ENCODE measurements around the gene LTO1. TPM values are rescaled to one million over a fixed set of nuclear protein-coding genes. Genes with fewer than 3 reads are reported as not detected.

Gene LTO1
- total RNA-seq, 2 experiments from 2014 or later: 18.7 to 21.8 TPM

DNA sequence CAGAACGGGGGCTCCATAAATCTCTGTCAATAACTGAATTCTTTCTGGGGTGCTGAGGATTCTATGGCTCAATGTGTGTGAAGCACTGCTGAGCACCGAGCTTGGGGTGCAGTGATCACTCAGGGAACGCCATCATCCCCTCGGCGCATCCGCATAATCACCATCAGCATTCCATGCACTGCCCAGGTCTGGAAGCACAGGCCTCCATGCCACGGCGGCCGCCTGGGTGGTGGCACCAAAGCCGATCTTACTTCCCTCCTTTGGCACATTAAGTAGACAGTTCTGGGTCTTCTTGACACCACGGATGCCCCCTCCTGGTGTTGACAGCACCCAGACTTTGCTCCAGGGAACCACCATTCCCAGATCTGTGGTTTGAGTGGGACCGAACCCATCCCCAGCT, 15.6 kb downstream of the LTO1 start:
- no peaks in the 10 kb centered on the region for H3K27me3 Mint-ChIP-seq
- DNase-seq: no peak
- H3K4me1 Mint-ChIP-seq: no peaks in the 10 kb centered on the region
- no peaks in the 10 kb centered on the region for H3K9me3 Mint-ChIP-seq
- no peak overlapping the region for H3K27ac Mint-ChIP-seq
- no peak overlapping the region for H3K4me3 Mint-ChIP-seq
- no peaks in the 10 kb centered on the region for H3K36me3 Mint-ChIP-seq

DNA sequence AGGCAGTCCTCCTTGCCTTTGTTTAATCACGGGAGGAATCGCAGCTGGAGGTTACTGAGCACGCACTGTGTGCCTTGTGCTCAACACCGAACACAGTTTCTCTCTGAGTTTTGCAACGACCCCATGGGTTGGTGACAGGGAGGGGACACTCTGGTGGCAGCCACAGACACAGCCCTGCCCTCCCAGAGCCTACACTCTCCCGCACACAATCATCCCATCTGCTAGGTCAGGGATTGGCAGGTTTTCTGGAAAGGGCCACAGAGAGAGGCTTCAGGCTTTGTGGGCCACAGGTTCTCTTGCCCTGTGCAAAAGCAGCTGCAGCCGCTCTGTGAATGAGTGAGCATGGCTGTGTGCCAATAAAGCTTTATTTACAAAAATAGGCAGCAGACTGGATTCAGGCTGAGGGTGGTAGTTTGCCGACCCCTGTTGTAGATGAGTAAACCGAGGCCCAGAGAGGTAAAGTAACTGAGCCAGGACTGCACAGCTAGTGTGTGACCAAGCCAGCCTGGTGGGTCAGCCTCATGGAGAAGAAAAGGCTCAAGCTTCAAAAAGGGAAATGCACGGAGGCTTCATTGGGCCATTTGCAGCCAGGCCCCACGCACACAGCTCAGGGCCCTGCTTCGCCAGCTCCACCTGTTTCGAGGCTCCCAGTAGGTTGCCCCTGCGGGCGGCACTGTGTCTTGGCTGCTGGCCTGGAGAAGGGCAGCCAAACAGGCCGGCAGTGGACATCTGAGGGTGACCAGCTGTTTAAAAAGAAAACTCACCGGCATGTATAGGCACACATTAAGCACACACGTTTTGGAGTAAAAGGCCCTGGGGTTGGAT, 16.3 kb downstream of the LTO1 start:
- H3K36me3 Mint-ChIP-seq: no peaks in the 10 kb centered on the region
- no peaks in the 10 kb centered on the region for H3K9me3 Mint-ChIP-seq
- DNase-seq: no peak
- H3K4me3 Mint-ChIP-seq: no peak overlapping the region
- H3K27ac Mint-ChIP-seq: no peak overlapping the region
- H3K27me3 Mint-ChIP-seq: no peaks in the 10 kb centered on the region
- no peaks in the 10 kb centered on the region for H3K4me1 Mint-ChIP-seq

DNA sequence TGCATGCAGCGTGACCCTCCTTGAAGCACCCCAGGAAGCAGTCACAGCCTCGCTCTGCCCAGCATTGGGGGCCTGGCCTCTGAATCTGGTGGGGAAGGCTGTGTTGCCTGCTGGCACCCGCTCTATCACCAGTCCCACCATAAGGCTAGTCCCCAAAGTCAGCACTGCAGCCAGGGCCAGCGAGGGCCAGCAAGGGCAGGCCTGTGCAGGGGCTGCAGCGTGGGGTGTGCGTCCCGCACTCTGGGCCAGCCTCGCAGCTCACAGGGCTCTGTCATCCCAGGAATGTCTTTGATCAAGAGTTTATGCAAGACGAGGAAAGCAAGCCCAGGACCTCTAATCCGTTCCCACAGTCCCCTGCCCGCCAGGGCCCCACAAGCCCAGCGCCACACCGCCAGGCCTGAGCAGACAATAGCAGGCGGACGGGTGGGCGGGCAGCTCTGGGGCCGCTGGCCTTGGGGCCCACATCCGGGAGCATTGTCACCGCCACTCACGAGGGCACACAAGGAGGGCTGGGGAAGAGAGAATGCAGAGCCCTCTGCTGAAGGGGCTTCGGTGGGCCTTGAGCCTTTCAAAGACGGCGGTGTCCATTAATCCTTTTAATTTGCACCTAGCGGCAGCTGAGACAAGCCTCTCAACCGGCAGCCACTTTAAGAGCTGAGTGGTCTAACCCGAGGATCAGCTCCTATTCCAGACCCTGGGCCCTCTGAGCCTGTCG, 17.1 kb downstream of the LTO1 start:
- H3K9me3 Mint-ChIP-seq: no peaks in the 10 kb centered on the region
- H3K4me1 Mint-ChIP-seq: no peaks in the 10 kb centered on the region
- no peak overlapping the region for H3K27ac Mint-ChIP-seq
- H3K4me3 Mint-ChIP-seq: no peak overlapping the region
- H3K36me3 Mint-ChIP-seq: no peaks in the 10 kb centered on the region
- no peaks in the 10 kb centered on the region for H3K27me3 Mint-ChIP-seq
- DNase-seq: no peak

DNA sequence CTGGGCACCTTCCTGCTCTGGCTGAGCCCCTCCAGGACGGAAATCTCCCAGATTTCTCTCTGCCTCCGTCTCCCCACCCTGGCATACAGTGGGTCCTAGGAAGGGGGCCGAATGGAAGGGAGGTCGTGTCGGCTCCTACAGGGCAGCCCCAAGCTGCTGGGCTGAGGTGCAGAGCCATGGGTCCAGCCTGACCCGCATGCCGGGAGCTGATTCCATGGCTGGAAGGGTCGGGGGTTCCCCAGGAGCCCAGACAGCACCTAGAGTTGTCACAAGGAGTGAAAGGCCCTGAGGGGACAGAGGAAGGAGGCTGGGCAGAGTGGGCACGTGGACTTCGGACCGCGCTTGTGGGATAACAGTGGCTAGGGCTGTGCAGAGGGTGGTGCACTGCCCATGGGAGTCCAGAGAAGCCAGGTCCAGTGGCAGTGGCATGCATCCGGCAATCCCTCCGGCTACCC, 17.7 kb downstream of the LTO1 start:
- no peak for DNase-seq
- Mint-ChIP-seq H3K27ac (no peak overlapping the region), H3K4me3 (no peak overlapping the region), H3K9me3 (no peaks in the 10 kb centered on the region), H3K27me3 (no peaks in the 10 kb centered on the region), H3K36me3 (no peaks in the 10 kb centered on the region), H3K4me1 (no peaks in the 10 kb centered on the region)

DNA sequence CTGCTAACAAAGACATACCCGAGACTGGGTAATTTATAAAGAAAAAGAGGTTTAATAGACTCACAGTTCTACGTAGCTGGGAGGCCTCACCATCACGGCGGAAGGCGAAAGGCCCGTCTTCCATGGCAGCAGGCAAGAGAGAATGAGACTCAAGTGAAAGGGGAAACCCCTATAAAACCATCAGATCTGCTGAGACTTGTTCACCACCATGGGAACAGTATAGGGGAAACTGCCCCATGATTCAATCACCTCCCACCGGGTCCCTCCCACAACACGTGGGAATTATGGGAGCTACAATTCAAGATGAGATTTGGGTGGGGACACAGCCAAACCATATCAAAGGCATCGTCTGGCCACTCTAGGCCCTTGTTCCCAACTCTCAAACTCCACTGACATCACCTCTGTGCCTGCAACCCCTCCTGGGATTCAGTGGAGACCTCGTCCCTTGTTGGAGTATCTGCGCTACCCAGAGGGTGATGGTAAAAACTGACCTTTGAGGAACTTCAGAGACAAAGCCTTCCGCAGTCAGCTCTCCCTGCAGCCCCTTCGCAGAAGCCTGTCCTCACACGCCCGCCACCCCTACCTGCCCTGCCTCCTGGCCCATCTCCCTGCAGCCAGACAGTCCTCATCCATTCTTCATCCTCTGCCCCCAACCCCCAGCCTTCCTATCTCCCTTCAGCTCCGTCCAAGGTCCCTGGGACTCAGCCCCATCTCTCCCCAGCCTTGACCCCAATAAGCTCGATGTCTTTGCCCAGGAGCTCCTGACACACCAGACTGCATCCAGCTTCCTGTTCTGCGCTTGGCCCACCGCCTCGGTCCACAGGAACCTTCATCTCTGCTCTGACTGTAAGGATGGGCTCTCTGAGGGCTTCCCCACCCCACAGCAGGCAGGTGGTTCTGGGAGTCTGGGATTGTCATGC, 18.4 kb downstream of the LTO1 start:
- Mint-ChIP-seq H3K36me3 (no peaks in the 10 kb centered on the region), H3K9me3 (no peaks in the 10 kb centered on the region), H3K4me3 (no peak overlapping the region), H3K4me1 (no peaks in the 10 kb centered on the region), H3K27me3 (no peaks in the 10 kb centered on the region), H3K27ac (no peak overlapping the region)
- DNase-seq: no peak

DNA sequence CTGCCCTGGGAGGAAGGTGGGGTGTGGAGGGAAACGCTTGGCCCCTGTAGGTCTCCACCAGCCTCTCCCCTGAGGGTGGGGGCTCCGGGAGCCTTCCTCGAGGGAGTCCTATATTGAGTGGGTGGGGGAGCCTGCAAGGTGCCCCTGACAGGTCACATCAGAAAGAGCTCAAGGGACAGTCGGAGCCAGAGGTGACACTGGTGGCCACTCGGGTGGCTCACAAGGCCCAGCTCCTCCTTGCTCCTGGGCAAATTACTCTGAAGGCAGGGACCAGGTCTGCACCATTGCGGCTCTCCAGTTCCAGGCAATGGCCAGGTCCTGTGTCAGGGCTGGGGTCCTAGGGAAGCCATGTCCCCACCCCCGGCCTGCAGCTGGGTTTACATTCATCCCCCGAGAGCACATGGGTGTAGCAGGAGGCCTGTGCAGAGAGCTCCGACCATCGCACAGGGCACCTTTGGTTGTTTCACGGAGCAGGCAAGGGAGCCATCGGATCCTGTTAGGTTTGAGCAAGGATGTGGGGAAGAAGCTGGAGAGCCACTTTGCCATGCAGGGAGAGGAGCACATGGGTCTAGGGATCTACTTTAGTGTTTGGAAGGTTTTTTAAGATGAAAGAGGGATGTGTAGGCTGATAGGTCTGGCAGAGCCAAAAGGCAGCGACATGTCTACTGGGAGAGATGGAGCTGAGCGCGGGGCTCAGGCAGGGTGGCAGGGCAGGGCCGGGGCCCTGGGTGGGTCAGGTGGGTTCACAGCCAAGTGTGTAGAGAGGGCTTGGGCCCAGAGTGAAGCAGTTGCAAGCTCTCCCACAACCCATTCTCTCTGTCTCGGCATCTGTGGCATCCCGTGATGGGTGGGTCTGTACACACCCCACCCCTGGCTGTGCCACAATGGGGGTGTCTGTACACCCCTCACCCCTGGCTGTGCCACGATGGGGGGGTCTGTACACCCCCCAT, 19.4 kb downstream of the LTO1 start:
- no peak overlapping the region for H3K27ac Mint-ChIP-seq
- DNase-seq: no peak
- no peaks in the 10 kb centered on the region for H3K36me3 Mint-ChIP-seq
- no peaks in the 10 kb centered on the region for H3K27me3 Mint-ChIP-seq
- no peaks in the 10 kb centered on the region for H3K4me1 Mint-ChIP-seq
- H3K9me3 Mint-ChIP-seq: no peaks in the 10 kb centered on the region
- no peak overlapping the region for H3K4me3 Mint-ChIP-seq

DNA sequence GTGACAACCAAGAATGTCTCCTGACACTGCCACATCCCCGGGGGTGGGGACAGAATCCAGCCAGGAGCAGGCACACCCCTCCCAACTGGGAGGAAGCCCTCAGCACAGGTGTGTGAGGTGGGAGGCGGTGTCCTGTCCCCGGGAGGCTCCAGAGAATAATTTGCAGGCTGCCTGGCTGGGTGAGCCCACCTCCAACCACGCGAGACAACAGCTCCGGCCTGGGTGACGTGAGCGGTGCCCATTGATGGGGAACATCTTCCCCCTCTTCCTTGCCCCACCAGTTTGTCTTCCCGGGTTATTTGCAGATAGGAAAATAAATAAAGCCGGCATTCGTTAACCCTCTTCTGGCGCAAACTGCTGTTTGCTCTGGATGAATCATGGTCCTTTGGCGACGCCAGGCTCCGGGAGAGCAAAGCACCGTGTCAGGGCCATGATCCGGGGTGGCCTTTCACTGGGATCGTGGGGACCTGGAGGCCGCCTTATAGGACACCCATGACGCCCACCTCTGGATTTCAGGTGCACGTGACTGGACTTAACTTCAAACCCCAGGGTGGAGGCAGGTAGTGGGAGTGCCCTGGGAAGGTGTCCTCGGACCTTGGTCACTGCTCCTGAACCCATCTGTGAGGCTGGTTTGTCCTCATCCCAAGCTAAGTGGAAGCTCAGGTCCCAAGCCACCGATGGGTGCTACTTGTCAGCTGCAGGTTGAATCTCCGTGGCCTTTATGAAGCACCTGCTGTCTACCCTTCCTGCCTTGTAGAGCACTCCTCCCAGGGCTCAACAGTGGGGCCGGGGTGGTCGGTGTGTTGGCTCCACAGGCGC, 20.3 kb downstream of the LTO1 start:
- Mint-ChIP-seq H3K4me1 (no peaks in the 10 kb centered on the region), H3K27ac (no peak overlapping the region), H3K9me3 (no peaks in the 10 kb centered on the region), H3K4me3 (no peak overlapping the region), H3K36me3 (no peaks in the 10 kb centered on the region), H3K27me3 (no peaks in the 10 kb centered on the region)
- DNase-seq: no peak

DNA sequence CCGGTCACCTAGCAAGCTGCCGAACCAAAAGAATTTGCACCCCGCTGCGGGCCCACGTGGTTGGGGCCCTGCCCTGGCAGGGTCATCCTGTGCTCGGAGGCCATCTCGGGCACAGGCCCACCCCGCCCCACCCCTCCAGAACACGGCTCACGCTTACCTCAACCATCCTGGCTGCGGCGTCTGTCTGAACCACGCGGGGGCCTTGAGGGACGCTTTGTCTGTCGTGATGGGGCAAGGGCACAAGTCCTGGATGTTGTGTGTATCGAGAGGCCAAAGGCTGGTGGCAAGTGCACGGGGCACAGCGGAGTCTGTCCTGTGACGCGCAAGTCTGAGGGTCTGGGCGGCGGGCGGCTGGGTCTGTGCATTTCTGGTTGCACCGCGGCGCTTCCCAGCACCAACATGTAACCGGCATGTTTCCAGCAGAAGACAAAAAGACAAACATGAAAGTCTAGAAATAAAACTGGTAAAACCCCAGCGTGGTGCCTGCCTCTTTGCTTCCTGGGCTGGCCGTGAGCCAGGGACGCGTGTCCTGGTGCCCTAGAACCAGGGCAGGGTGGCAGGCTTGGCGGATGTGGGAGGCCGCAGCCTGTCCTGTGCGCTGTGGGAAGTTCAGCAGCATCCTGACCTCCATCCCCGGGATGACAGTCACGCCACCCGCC, 21.0 kb downstream of the LTO1 start:
- Mint-ChIP-seq H3K36me3 (no peaks in the 10 kb centered on the region), H3K4me1 (no peaks in the 10 kb centered on the region), H3K27me3 (no peaks in the 10 kb centered on the region), H3K9me3 (no peaks in the 10 kb centered on the region), H3K4me3 (no peak overlapping the region), H3K27ac (no peak overlapping the region)
- no peak for DNase-seq

DNA sequence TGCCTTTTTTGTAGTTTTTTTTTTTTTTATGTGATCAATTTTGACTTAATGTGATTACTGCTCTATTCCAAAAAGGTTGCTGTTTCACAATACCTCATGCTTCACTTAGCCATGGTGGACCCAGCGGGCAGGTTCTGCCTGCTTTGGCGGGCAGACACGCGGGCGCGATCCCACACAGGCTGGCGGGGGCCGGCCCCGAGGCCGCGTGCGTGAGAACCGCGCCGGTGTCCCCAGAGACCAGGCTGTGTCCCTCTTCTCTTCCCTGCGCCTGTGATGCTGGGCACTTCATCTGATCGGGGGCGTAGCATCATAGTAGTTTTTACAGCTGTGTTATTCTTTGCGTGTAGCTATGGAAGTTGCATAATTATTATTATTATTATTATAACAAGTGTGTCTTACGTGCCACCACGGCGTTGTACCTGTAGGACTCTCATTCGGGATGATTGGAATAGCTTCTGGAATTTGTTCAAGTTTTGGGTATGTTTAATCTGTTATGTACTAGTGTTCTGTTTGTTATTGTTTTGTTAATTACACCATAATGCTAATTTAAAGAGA, 21.7 kb downstream of the LTO1 start:
- no peaks in the 10 kb centered on the region for H3K36me3 Mint-ChIP-seq
- no peaks in the 10 kb centered on the region for H3K4me1 Mint-ChIP-seq
- H3K9me3 Mint-ChIP-seq: no peaks in the 10 kb centered on the region
- no peak for DNase-seq
- H3K27me3 Mint-ChIP-seq: no peaks in the 10 kb centered on the region
- H3K27ac Mint-ChIP-seq: no peak overlapping the region
- H3K4me3 Mint-ChIP-seq: no peak overlapping the region

DNA sequence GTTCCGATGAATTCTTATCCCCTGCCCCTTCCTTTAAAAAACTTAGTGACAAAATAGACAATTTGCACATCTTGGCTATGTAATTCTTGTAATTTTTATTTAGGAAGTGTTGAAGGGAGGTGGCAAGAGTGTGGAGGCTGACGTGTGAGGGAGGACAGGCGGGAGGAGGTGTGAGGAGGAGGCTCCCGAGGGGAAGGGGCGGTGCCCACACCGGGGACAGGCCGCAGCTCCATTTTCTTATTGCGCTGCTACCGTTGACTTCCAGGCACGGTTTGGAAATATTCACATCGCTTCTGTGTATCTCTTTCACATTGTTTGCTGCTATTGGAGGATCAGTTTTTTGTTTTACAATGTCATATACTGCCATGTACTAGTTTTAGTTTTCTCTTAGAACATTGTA, 22.2 kb downstream of the LTO1 start:
- Mint-ChIP-seq H3K27me3 (no peaks in the 10 kb centered on the region), H3K36me3 (no peaks in the 10 kb centered on the region), H3K9me3 (no peaks in the 10 kb centered on the region), H3K27ac (no peak overlapping the region), H3K4me3 (no peak overlapping the region), H3K4me1 (no peaks in the 10 kb centered on the region)
- DNase-seq: no peak

DNA sequence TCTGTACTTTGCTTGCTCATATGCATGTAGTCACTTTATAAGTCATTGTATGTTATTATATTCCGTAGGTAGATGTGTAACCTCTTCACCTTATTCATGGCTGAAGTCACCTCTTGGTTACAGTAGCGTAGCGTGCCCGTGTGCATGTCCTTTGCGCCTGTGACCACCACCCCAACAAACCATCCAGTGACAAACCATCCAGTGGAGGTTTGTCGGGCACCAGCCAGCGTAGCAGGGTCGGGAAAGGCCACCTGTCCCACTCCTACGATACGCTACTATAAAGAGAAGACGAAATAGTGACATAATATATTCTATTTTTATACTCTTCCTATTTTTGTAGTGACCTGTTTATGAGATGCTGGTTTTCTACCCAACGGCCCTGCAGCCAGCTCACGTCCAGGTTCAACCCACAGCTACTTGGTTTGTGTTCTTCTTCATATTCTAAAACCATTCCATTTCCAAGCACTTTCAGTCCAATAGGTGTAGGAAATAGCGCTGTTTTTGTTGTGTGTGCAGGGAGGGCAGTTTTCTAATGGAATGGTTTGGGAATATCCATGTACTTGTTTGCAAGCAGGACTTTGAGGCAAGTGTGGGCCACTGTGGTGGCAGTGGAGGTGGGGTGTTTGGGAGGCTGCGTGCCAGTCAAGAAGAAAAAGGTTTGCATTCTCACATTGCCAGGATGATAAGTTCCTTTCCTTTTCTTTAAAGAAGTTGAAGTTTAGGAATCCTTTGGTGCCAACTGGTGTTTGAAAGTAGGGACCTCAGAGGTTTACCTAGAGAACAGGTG, 23.1 kb downstream of the LTO1 start:
- Mint-ChIP-seq H3K4me1 (no peaks in the 10 kb centered on the region), H3K4me3 (no peak overlapping the region), H3K27me3 (no peaks in the 10 kb centered on the region), H3K27ac (no peak overlapping the region), H3K9me3 (no peaks in the 10 kb centered on the region), H3K36me3 (no peaks in the 10 kb centered on the region)
- DNase-seq: no peak

DNA sequence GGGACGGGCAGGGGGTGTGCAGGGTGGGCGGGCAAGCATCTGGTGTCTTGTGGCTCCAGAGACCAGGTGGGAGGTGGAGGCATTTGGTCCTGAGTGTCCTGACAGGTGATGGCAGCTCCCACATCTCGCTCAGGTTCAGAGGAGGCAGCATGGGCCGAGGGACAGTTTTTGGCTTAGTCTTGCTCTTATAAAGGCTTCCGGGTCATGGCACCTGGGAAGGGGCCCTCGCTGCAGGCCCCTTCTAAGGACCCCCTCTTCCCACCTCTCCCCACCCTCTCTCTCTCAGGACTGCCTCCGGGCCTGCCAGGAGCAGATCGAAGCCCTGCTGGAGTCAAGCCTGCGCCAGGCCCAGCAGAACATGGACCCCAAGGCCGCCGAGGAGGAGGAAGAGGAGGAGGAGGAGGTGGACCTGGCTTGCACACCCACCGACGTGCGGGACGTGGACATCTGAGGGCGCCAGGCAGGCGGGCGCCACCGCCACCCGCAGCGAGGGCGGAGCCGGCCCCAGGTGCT, 24.3 kb downstream of the LTO1 start:
- Mint-ChIP-seq H3K4me3 (no peak overlapping the region), H3K36me3 (no peaks in the 10 kb centered on the region), H3K27ac (no peak overlapping the region), H3K9me3 (no peaks in the 10 kb centered on the region), H3K4me1 (no peaks in the 10 kb centered on the region), H3K27me3 (no peaks in the 10 kb centered on the region)
- DNase-seq: no peak
